Measurements from ENCODE around the gene VAMP8.

- TF ChIP-seq POLR2AphosphoS5 (IDR thresholded peaks at IDR 0.05) (no peak), EP300 (IDR thresholded peaks at IDR 0.05) (no peak)
- TF ChIP-seq, protein P1, sequence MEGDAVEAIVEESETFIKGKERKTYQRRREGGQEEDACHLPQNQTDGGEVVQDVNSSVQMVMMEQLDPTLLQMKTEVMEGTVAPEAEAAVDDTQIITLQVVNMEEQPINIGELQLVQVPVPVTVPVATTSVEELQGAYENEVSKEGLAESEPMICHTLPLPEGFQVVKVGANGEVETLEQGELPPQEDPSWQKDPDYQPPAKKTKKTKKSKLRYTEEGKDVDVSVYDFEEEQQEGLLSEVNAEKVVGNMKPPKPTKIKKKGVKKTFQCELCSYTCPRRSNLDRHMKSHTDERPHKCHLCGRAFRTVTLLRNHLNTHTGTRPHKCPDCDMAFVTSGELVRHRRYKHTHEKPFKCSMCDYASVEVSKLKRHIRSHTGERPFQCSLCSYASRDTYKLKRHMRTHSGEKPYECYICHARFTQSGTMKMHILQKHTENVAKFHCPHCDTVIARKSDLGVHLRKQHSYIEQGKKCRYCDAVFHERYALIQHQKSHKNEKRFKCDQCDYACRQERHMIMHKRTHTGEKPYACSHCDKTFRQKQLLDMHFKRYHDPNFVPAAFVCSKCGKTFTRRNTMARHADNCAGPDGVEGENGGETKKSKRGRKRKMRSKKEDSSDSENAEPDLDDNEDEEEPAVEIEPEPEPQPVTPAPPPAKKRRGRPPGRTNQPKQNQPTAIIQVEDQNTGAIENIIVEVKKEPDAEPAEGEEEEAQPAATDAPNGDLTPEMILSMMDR (IDR thresholded peaks at IDR 0.05) = no peak
Observed at GRCh38 chr2:85611217-85611704, 33.9 kb downstream of the VAMP8 start.
